Measurements from ENCODE around the gene PRKCH.

DNA sequence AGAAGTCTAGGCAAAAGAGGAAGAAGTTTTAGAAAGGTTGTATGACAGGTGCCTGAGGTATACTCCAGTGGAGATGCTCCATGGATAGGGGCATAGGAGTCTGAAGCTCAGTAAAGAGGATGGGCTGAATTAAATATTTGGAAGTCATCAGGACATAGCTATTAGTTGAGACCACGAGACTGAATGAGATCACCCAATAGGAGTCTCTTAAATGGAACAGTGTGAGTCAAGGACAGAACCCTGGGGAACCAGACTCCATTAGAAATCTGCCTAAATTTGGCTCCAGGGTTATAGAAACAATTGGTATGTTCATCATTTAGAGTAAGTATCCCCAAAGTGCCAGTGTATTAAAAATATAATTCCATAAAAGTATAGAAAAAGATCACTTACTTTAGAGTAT is 172.6 kb downstream of the PRKCH start:
- TF ChIP-seq, protein P1, sequence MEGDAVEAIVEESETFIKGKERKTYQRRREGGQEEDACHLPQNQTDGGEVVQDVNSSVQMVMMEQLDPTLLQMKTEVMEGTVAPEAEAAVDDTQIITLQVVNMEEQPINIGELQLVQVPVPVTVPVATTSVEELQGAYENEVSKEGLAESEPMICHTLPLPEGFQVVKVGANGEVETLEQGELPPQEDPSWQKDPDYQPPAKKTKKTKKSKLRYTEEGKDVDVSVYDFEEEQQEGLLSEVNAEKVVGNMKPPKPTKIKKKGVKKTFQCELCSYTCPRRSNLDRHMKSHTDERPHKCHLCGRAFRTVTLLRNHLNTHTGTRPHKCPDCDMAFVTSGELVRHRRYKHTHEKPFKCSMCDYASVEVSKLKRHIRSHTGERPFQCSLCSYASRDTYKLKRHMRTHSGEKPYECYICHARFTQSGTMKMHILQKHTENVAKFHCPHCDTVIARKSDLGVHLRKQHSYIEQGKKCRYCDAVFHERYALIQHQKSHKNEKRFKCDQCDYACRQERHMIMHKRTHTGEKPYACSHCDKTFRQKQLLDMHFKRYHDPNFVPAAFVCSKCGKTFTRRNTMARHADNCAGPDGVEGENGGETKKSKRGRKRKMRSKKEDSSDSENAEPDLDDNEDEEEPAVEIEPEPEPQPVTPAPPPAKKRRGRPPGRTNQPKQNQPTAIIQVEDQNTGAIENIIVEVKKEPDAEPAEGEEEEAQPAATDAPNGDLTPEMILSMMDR (IDR thresholded peaks at IDR 0.05; ENCODE audit: low read depth, low read length): no peak
- no peak for TF ChIP-seq EZH2phosphoT487 (IDR thresholded peaks at IDR 0.05; ENCODE audit: low read depth)
